Mesenteric fat pad (tissue), 1 donor: ENCODE results near the gene OTUD4. TPM values are rescaled to one million over a fixed set of nuclear protein-coding genes. Genes with fewer than 3 reads are reported as not detected.

ENCODE experiments used
- DNase-seq: peaks from one replicate; pipeline ENCODE4 v3.0.0-alpha.2; 2020; ENCODE audit warnings: low spot score
- total RNA-seq: library from RNA; stranded (reverse); fragmentation: NEBNext Ultra II Directional; extraction: Animal tissue kit (Norgen Biotek cat#: 25700); gene quantifications from one replicate; pipeline ENCODE4 v1.2.1, GENCODE V29; 2021
- donor health status: DM: yes; HTN: yes; CAD: no.

The OTUD4 gene
- total RNA-seq, 1 donor from 2014 or later: 35.2 TPM

DNA sequence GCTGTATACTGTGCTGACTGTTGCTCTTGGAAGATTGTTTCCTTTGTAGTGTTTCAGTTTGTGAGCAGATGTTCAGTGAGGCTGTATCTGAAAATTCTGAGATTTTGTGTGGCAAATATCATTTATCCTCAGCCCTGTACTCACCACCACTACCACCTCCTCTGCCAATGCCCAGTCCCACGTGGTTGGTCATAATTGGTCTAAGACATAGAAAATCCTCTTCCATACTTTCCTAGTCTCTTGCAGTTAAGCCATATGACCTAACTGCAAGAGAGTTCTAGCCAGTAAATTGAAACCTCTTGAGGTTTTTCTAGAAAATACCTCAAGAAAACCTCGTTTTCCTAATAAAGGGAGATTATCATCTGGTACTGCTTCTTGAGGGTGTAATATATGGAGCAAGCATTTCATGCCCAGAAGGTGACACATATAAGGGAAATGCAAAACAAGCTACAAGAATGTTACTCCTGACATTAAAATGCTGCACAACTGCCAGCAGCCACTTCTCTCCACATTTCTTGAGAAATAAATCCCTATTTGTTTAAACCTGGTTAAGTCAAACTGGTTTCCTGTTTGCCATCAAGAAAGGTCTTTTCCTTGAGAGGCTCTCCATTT is 49.5 kb downstream of the OTUD4 start:
- DNase-seq: no peak

- no peak for DNase-seq
These were observed 50.3 kb downstream of the OTUD4 start for GRCh38 chr4:145130130-145130529.

GRCh38 chr4:145125396-145125795 is 55.0 kb downstream of the OTUD4 start:
- no peak for DNase-seq

DNA sequence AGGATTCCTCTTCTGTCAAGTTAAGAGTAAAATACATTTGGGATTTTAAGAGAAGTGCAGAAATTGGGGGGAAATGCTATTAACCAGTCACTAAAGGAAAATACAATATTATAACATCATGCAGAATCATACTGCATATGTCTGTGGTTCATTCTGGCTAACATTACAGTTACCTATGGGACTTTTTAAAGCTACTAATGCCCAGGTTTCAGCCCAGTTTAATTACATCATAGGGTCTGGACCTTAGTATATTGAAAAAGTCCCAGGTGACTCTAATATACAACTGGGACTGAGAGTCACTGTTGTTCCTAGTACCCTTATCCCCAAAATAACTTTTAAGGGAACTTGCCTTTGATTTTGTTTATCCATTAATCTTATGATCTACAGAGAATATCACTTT is 72.3 kb downstream of the OTUD4 start:
- DNase-seq: no peak

DNA sequence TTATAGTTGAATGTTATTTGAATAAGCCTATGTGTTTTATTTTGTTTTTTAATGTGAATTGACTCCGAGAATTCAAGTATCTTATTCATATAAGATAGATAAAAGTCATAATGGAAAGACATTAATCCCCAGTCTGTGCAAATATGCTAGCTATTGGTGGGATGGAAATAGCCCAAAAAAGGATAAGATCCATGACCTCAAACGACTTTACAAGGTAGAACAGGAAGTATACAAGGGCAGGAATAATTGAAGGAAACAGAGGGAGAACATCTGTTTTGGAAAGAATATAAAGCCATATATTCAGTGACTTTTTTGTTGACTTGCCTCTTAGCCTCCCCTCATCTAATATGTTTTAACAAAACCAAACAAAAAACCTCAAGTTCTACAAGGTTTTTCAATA is 73.3 kb downstream of the OTUD4 start:
- no peak for DNase-seq

DNA sequence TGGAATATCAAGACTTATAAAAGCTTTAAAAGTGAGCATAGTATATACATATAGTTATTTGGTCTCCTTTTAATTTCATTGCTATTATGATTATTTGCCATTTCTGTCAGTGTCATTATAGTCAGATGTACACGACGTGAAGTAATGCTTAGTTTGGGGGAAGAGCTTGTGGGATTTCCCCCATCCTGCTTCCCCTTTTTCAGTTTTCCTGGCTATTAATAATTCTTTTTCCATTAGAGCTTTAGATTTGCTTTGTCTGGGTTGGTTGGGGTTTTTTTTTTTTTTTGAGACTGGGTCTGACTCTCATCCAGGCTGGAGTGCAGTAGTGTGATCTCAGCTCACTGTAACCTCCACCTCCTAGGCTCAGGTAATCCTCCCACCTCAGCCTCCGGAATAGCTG is 76.9 kb downstream of the OTUD4 start:
- no peak for DNase-seq

DNA sequence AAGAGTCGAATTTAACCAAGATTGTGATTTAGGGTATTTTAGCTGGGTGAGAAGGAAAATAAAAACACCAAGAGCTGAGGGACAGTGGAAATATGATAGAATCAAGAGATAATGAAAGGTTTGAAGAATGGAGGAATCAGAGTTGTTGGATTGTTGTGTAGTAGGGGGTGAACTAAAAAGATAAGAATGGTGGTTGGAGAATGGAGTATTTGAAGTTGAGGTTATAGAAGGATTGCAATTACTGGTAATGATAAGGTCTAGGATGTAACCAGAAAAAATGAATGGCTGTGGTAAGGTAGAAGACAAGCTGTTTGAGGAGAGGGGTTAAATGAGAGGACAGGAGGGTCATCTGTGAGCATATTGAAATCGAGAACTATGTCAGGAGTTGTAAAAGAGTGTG is 77.8 kb downstream of the OTUD4 start:
- DNase-seq: no peak

GRCh38 chr4:145101091-145101490 is 79.3 kb downstream of the OTUD4 start:
- DNase-seq: no peak

- no peak for DNase-seq
These were observed 80.7 kb downstream of the OTUD4 start for GRCh38 chr4:145099653-145100052.

DNA sequence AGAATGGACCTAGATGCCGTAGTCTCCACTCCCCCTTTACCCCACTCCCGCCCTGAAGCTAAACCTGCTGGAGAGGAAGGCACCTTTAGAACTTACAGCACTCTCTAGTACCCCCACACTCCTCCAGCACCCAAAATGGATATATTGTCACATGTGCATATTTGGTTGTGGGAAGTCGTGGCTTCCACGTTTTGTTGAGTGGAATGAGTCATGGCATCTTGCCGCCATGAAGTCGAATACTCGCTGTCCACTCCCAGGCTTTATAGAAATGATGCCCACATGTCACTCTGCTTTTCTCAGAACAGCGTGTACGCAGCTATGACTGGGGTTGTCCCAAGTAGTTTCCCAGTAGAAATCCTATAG is 81.7 kb downstream of the OTUD4 start:
- DNase-seq: no peak

GRCh38 chr4:145097821-145098674 is 82.3 kb downstream of the OTUD4 start, which contains the start of the genes ABCE1 and ANAPC10:
TSS of gene ABCE1 (plus strand) at chr4:145098311. CDS start at chr4:145104413, 6,102 bp downstream.
TSS of gene ANAPC10 (minus strand) at chr4:145098196. CDS start at chr4:145096099, 2,097 bp downstream.
- DNase-seq: peak; percentile 96

- no peak for DNase-seq
These were observed 83.0 kb downstream of the OTUD4 start for GRCh38 chr4:145097331-145097820.

GRCh38 chr4:145093638-145094037 is 86.8 kb downstream of the OTUD4 start:
- no peak for DNase-seq

- DNase-seq: no peak
These were observed 90.0 kb downstream of the OTUD4 start for GRCh38 chr4:145090380-145090779.

- no peak for DNase-seq
These were observed 96.3 kb downstream of the OTUD4 start for GRCh38 chr4:145083891-145084605.

Other genes with a start within 250 kb of the OTUD4 start
- gene ANAPC10, start 82.4 kb downstream of the OTUD4 start, total RNA-seq: 18.6 TPM
- 66.7 TPM for gene ABCE1, start 82.3 kb downstream of the OTUD4 start, total RNA-seq